Posterior vena cava (tissue), 2 donors: ENCODE measurements around the gene MARCHF3. TPM values are rescaled to one million over a fixed set of nuclear protein-coding genes. Genes with fewer than 3 reads are reported as not detected.
"Not testable (repeated sequence)": the region's sequence is repeated elsewhere in the genome, so short reads cannot be mapped to it uniquely, and the experiment has no call there.

ENCODE experiments used
- DNase-seq: peaks from one replicate; pipeline ENCODE4 v3.0.0-alpha.2; 2020; ENCODE audit warnings: low spot score
- intact Hi-C, 2 donors: fragments of 100-400 bp; cut with DNase I; formaldehyde crosslinking; loops; one replicate each; pipeline versions ENCODE4 v1.14.1 to v1.14.2; 2022 to 2023
- total RNA-seq, 2 donors: library from RNA; stranded (reverse); fragmentation: NEBNext Ultra II Directional; extraction: Animal tissue kit (Norgen Biotek cat#: 25700); gene quantifications; one replicate each; pipeline ENCODE4 v1.2.1, GENCODE V29; 2021
- donor health status: DM: yes; HTN: yes; CAD: no.
- donor health status: DM: yes; HTN: yes; CAD: no.

MARCHF3 gene
- total RNA-seq, 2 donors from 2014 or later = 14.1 to 22.8 TPM

DNA sequence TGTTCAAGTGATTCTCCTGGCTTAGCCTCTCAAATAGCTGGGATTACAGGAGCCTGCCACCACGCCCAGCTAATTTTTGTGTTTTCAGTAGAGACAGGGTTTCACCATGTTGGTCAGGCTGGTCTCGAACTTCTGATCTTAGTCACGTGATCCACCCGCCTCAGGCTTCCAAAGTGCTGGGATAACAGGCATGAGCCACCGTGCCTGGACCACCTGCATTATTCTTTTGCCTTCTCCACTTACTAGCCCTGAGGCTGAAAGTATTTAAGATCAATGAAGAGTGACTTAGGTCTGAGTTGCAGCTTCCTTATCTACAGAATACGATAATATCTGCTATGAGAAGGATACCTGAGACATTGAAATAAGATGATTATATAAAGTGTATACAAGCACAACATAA lies 129.6 kb downstream of the MARCHF3 start:
- intact Hi-C loops = no loop called here
- no peak for DNase-seq

DNA sequence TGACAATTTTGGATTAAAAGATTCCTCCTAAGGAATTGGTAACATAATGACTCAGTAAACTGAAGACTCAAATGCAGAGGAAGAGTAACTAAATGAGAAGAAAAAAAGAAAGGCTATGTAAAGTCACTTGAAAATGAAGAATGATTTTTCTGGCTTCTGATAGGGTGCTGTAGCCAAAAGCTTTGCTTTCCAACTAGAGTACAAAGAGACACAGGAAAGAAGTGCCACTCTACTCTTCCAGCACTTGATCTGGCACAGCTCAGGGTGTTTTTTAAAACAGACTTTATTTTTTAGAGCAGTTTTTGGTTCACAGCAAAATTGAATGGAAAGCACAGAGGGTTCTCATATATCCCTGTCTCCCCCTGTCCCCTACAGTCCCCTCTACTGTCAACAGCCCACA lies 130.9 kb downstream of the MARCHF3 start:
- intact Hi-C loops = no loop called here
- DNase-seq = no peak

DNA sequence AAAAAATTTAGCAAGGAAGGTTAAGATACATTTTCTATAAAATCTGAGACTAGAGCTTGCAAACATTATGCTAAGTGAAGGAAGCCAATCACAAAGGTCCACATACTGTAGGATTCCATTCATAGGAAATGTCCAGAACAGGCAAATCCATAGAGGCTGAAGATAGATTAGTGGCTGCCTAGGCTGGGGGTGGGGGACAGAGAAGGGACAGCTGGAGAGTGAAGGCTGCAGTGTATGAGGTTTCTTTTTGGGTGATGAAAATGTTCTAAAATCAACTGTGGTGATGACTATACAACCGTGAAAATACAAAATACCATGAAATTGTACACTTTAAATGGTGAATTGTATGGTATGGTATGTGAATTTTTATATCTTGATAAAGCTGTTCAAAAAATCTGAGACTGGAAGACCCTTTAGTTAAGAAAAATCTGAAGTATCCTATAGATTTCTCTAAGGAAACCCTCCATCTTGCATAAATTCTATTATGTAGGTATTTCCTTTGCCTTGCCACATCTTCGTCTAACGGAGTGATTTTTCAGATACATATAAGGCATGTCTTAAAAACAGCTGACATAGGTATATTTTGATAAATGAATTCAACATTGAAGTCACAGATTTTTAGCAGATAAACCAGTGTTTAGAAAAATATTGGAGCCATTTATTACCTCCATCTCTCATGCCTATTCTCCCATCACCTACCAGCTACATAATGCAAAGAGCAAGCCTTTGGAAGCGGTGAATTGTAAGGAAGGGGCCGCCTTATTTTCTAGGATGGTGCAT lies 132.3 kb downstream of the MARCHF3 start:
- intact Hi-C loops = no loop called here
- no peak for DNase-seq

DNA sequence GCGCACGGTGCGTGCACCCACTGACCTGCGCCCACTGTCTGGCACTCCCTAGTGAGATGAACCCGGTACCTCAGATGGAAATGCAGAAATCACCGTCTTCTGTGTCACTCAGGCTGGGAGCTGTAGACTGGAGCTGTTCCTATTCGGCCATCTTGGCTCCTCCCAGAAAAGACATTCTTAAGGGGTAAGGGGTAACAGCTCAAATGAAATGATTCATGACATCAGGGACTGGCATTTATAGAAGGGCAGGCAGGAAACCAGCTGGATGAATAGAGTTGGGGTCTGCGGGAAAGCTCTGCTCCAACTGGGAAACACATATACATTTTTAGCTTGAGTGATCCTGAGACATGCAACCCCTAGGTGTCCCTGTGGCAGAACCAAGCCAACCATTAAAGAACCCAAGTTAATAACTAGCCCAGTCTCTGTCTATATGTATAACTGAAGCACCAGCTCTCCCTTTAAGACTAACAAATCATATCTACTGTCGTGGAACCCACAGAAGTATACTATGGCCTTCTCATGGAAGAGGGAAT lies 134.1 kb downstream of the MARCHF3 start:
- intact Hi-C loops = no loop called here
- DNase-seq = no peak

DNA sequence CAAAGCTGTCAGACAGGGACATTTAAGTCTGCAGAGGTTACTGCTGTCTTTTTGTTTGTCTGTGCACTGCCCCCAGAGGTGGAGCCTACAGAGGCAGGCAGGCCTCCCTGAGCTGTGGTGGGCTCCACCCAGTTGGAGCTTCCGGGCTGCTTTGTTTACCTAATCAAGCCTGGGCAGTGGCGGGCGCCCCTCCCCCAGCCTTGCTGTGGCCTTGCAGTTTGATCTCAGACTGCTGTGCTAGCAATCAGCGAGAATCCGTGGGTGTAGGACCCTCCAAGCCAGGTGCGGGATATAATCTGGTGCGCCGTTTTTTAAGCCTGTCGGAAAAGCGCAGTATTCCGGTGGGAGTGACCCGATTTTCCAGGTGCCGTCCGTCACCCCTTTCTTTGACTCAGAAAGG lies 134.6 kb downstream of the MARCHF3 start:
- peak; percentile 60 for DNase-seq
- intact Hi-C loops = not testable (repeated sequence)

DNA sequence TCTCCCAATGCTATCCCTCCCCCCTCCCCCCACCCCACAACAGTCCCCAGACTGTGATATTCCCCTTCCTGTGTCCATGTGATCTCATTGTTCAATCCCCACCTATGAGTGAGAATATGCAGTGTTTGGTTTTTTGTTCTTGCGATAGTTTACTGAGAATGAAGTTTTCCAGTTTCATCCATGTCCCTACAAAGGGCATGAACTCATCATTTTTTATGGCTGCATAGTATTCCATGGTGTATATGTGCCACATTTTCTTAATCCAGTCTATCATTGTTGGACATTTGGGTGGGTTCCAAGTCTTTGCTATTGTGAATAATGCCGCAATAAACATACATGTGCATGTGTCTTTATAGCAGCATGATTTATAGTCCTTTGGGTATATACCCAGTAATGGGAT lies 139.9 kb downstream of the MARCHF3 start:
- intact Hi-C loops, DNase-seq: not testable (repeated sequence)

DNA sequence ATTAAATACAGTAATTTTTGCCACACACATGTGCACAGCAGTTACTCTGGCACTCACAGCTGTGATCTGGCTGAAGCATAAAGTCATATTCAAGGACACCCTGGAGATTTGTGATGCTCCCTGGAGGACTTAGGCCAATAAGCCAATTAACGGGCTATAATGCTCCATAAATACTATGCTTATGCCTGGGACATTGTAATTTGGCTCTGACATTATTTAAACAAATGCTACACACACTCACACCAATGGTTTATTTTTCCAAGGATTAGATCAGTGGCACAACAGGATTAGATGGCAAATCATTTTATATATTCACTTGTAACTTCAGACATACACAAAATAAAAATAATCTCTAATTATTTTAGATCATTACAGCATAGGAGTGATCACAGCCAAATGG lies 142.2 kb downstream of the MARCHF3 start:
- intact Hi-C loops = no loop called here
- DNase-seq = no peak

DNA sequence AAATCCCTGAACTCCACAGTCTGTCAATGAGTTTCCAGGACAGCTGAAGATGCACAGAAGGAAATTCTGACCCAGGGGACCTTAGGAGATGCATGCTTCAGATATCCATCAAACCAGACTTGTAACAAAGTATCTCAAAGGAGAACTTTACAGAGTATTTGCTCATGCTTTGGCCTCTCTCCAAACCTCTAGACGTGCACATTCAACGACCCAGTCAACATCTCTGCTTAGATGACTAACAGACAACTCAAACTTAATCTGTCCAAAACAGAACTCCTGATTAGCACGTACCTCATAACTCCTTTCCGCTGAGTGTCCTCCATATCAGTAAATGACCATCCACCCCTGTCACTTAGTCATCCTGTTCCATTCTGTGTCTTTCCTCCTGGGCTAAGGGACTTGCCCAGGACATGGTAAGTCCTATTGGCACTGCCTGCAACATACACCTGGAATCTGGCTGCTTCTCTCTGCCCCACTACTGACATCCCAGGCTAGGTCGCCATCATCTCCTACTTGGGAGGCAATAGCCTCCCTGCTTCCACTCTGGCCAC lies 146.0 kb downstream of the MARCHF3 start:
- intact Hi-C loops = no loop called here
- DNase-seq = no peak

DNA sequence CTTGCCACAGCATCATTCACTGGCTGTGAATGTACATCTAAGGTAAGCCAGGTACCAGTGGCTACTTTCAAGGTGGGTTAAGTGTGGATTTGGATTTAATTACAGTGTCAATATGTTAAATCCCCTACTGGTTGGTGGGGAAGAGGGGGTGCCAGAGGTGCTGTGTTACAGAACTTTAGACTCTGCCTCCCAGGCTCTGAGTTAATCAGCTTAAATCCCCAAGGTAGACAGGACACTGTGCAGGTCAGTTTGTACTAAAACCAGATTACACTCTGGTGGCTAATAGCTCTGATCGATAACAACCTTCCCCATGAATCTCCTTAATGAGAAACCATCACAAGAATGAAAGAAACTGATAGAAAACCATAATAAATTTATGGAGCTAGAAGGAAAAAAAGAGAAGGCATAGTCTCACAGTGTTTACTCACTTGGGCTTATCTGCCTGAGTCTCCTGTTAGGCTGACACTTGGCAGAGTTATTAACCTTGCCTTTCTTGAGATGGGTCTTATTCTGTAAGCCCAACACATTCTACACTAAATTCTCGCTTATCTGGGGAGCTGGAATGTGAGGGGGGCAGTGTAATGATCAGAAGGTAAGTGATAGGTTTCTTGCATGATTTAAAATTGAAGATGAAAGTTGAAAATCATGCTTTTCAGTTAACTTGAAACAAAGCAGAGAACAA lies 146.7 kb downstream of the MARCHF3 start:
- no peak for DNase-seq
- intact Hi-C loops = no loop called here

DNA sequence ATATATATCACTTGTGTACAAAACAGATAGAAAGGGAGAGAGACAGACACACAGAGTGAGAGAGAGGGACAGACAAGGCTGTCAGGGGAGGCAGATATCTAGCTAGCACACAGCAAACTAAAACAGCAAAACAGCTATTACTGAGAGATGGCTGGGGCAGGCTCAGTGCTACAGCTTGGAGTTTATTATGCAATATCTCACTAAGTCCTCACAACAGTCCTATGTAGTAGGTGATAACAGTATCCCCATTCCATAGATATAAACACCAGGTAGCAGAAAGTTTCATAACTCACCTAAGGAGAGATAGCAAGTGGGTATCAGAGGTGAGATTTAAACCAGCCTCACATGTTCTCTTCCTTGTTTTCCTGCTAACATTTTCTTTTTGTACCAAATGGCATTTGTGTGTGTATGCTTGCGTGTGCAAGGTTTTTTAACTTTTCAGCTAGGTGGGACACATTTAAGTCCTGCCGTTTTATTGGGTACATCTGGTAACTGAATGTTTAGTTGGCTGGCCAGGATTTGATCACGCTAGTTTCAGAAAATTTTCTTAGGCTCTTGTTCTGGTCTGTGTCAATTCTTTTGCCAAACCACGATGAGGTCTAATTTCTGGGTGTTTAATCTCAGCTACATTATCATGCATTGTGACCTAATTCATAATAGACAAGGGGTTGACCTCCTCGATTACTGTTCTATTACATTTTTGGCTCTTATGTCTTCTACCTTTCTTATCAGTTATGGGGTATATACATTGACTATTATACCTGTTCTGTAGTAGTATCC lies 148.3 kb downstream of the MARCHF3 start:
- intact Hi-C loops = no loop called here
- no peak for DNase-seq

DNA sequence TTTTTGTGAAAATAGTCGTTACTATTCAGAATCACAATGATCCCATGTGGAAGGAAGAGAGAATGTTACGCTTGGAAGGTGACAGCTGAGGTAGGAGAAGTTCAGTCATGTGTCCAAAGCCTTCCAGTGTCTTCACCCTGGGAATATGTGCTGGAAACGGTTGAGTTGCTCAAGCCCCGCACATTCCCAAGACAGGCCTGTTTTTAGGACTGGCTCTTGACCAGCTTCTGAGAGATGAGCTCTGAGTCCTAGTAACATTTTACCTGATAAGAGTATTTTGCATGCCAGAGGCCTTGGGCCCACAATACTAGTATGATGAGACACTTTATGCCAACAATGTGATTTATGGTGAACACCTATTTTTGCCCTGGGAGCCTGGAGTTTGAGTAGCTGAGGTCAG lies 151.7 kb downstream of the MARCHF3 start:
- intact Hi-C loops = no loop called here
- DNase-seq = no peak

DNA sequence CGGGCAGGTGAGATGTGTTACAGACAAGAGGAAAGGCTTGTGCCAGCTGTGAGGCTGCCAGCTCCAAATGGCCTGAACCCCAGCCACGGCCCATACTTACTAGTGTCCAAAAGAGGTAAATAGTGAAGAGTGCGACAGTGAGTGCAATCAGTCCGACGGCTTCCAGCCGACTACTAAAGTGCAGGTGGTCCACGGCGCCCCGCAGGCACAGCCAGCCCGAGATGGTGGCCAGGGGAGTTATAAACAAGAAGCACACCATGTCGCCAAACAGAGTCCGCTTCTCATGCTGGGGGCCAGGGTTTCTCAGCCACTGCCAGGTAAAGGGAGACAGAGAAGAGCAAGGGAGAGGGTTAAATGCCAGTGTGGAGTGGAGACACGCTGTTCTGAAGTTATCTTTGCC lies 152.3 kb downstream of the MARCHF3 start:
- intact Hi-C loops = no loop called here
- no peak for DNase-seq

DNA sequence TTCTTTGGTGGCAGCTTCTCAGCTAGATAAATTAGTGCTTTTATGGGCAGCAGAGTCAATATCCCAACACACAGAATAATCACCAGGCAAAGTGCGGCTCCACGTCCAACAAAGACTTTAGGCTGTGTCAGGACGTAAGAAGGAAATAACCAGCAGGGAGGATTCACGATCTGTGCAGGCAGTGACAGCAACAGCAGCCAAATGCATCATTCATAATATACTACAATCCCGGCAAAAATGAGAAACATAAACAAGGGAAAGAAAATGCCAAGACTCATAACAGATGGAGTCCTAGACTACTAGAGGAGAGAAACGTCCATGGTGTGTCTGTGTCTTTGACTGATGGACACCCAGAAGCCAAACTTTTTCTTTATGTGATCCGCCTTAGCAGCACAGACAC lies 152.8 kb downstream of the MARCHF3 start:
- intact Hi-C loops = no loop called here
- no peak for DNase-seq

DNA sequence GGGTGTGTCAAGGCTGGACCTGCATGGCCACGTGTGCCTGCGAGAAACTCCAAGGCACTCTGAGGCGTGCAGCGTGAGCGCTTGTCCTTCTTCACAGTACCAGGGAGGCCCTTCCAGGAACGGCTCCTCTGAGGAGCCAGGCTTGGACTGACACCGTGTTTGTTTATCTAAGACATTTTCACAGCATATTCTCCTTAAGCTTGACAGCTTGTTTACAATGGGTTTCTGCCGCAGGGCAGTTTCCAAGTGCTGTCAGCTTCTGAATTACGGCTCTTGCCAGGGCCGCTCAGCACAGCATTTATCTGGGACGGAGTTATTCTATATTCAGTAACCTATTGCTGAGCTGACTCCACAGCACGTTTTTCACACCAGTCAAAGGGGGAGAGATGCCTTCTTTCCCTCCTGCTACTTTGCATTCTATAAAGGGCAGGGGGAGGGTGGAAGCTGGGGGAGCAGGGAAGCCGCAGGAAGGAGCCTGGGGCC lies 155.0 kb downstream of the MARCHF3 start:
- intact Hi-C loops = loop anchor here in 1 of 2 donors (1.0 kb wide), 1 partner anchor 35 kb away; no protein-coding TSS in a partner anchor
- DNase-seq = no peak

DNA sequence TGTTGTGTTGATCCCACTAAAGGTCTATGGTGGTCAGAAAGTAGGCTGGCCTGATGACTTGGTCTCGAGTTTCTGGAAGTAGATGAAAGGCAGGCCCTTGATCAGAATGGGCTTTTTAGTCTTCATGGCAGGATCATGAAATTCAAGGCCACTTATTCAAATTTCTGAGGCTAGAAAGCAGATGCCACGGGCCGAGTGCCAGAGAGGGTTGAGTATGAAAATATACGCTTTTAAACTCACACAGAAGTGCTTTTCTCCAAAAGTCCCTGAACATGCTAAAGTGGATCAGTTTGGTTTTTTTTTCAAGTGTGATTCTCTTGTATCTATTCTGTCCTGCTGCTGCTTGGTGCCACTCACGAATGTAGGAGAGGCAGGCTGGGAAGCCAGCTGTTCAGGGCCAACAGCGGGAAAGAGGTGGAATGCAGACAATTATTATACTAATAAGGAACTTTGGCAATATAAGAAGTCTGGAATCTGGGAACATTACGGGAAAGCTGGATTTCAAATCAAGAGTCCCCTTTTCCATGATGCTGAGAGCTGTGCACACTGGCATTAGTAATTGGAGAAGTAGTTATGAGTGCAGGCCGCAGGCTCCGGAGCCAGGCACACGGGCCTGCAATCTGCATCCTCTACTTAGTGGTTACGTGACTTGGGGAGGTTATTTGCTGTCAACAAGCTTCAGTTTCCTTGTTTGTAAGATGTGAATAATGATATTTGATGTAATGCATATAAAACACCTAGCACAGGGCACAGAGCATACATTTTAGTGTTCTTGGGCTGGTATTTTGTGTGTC lies 157.6 kb downstream of the MARCHF3 start:
- DNase-seq = no peak
- intact Hi-C loops = no loop called here

DNA sequence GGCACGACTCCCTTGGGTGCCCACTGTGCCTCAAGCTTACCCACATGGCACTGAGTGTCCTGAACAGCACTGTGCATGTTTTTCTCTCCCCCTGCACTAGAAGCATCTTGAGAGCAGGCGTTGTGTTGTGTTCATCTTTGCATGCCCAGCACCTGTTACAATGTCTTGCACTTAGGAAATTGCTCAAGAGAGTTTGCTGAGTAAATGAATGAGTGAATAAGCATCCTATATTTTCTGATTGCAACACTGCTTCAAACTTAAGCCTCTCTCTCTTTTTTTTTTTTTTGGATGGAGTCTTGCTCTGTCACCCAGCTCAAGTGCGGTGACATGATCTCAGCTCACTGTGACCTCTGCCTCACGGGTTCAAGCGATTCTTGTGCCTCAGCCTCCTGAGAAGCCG lies 158.9 kb downstream of the MARCHF3 start:
- DNase-seq = no peak
- intact Hi-C loops = no loop called here

DNA sequence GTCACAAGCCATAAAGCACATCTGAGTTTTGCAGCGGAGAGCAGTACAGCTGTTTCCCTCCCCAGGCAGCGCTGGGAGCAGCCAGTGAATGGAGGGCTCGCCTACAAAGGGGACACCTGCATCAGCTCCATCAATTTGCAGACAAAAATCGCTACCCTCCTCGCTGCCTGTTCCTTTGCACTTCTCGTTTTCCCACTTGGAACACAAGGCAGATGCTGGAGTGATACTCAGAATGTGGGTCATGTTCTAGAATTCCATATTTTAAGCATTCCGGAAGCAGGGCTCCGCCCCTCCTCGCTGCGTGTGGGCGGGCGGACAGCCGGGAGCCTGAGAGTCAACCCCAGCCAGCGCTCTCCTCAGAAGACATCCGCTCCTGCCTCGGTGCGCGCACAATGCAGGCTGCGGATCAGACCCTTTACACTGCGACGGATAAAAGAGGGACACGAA lies 161.3 kb downstream of the MARCHF3 start:
- DNase-seq = no peak
- intact Hi-C loops = no loop called here

DNA sequence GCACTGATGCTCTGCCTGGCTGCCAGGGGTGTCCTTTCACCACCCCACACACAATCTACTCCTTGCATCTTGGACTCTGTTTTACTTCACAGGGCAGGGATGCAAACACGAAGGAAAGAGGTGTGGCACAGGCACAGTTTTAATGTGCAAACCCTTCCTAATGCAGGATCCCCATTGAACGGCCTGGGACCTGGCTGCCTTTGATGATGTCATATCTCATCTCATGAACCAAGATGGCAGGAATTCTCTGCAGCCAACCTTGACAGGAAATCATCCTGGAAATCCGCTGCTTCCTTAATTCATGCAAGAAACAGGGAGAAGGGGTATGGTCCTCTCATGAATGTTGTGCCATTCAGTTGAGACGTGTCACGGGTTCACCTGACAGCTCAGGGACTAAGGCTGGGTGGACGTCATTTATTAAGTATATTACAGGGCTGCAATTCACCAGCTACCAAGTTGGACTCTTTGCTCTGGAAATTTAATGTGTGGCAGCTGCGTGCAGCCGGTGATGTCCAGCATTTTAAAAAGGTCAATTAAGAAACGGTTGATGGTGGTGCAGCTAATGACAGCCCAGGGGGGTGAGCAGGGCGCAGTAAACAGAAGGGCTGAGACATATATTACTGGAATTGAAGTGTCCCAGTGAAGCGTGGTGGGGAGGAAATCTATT lies 161.9 kb downstream of the MARCHF3 start:
- no peak for DNase-seq
- intact Hi-C loops = no loop called here
